ENCODE results near the gene ADAP1.

GRCh38 chr7:934469-935163 is 19.9 kb downstream of the ADAP1 start:
- TF ChIP-seq CTCF (IDR thresholded peaks at IDR 0.05; ENCODE audit: insufficient read depth, low read length) (no peak), GABPA (IDR thresholded peaks at IDR 0.05; ENCODE audit: low read depth) (no peak), POLR2AphosphoS5 (IDR thresholded peaks at IDR 0.05; ENCODE audit: low read depth) (no peak), REST (IDR thresholded peaks at IDR 0.05; ENCODE audit: insufficient replicate concordance, low read depth) (no peak)
